K562 treated with DMSO at 1 percent for 4 hours (cell line): Measurements from ENCODE around the gene PDZD4. TPM values are rescaled to one million over a fixed set of nuclear protein-coding genes. Genes with fewer than 3 reads are reported as not detected.

Source experiments
- total RNA-seq: library from RNA; unstranded; fragments of 300-600 nt; gene quantifications from 2 replicates; pipeline ENCODE4 v1.2.3, GENCODE V29; 2022; ENCODE audit not compliant: insufficient read depth

The PDZD4 gene, protein sequence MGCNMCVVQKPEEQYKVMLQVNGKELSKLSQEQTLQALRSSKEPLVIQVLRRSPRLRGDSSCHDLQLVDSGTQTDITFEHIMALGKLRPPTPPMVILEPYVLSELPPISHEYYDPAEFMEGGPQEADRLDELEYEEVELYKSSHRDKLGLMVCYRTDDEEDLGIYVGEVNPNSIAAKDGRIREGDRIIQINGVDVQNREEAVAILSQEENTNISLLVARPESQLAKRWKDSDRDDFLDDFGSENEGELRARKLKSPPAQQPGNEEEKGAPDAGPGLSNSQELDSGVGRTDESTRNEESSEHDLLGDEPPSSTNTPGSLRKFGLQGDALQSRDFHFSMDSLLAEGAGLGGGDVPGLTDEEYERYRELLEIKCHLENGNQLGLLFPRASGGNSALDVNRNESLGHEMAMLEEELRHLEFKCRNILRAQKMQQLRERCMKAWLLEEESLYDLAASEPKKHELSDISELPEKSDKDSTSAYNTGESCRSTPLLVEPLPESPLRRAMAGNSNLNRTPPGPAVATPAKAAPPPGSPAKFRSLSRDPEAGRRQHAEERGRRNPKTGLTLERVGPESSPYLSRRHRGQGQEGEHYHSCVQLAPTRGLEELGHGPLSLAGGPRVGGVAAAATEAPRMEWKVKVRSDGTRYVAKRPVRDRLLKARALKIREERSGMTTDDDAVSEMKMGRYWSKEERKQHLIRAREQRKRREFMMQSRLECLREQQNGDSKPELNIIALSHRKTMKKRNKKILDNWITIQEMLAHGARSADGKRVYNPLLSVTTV
- total RNA-seq = not detected in 2 replicates

DNA sequence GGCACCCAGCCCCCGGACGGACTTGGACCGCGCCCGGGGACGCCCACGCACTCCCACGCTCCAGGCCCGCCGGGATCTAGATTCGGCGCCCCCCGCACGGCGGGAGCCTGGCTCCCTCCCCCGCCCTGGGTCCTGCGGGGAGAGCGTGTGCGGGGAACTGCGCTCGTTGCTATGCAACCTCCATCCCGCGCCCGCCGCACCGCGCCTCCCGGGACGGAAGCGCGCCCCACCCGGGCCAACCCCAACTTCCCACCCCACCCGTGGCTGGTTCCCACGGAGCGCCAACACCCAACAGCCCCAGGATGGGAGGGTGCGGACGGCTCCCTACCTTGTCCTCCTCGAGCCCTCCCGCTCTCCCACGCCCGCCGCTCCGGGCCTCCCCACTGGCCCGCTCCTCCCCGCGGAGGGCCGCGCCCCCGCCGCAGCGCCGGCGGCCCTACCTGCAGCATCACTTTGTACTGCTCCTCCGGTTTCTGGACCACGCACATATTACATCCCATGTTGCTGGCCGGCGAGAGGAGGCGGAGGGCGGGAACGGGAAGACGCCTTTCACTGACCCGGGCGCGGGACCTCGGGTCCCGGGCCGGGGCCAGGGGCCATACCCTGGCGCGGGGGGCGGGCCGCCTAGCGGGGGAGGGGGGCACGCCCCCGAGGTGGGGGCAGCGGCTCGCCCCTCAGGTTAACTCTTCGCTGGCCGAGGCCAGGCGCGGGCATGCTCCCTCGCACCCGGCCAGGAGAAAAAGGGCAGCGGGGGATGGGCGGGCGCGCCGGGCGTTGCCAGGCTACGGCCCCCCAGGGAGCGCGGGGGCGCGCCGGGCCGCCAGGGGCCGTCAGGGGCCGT lies at the start of gene PDZD4:
PDZD4 (minus strand) TSS at position 746 of the 841 bp plus-strand sequence; CDS start at position 500, 246 bp downstream.

DNA sequence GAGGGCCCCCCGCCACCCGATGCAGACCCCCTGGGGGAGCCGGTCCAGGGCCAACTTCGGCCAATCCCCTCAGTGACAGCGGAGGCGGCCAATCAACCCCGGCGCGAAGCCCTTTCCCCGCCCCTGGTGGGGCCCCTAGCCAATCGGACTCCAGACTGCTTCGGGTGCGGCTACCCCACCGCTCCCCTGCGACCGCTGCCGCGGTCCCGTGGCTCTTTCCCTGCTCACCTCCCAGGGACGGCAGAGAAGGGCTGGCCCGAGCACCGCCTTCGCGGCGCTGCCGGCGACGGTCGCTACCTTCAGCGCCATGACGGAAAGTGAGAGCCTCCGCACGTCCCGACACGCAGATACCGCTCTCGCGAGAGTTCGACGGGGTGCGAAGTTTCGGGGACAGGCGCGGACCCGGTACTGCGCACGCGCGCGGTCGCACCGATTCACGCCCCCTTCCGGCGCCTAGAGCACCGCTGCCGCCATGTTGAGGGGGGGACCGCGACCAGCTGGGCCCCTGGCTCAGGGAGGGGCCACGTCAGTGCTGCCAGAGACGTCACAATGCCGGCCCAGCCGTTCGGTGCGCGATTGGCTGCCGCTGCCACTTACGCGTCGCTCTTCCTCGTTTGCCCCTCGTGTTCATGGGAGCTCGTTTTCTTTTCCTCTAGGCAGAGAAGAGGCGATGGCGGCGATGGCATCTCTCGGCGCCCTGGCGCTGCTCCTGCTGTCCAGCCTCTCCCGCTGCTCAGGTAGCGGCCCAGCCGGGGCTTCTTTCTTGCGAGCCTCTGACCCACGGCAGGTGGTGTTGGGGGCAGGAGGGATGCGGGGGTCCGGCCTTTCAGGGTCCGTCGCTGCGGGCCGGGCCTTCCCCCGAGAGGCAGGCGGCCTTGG lies 36.1 kb downstream of the PDZD4 start, which contains the start of the genes IDH3G and SSR4:
IDH3G (minus strand) TSS at position 358 of the 879 bp plus-strand sequence; CDS start at position 309, 49 bp downstream.
SSR4 (plus strand) TSS at position 651 of the 879 bp plus-strand sequence; CDS start at position 671, 20 bp downstream.

DNA sequence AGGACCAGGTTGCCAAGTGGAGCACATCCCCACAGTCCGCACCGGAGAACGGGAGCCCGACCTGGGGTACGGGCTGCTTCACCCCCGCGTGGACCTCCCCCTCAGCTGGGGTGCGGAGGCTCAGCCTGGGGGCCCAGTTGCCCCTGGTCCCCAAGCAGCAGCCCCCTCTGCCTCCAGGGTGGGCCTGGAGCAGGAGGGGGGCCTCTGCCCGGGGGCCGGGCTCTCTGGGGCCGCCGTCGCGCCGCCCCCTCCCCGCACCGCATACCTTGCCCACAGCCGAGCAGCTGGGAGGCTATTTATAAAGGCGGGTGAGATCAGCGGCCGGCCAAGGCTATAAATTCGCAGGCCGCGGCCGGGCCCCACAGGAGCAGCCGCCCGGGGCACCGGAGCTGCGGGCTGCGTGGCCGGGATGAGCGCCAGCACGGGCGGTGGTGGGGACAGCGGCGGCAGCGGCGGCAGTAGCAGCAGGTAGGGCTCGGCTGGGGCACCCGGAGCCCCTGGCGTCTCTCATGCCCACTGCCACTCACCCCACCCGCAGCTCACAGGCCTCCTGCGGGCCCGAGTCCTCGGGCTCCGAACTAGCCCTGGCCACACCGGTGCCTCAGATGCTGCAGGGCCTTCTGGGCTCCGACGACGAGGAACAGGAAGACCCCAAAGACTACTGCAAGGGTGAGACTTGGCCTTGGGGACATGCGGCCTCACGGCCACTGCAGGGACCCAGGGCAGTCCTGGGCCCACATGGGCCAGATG lies 49.5 kb downstream of the PDZD4 start, which contains the start of gene SRPK3:
SRPK3 (plus strand) TSS at position 364 of the 750 bp plus-strand sequence; CDS start at position 410, 46 bp downstream.

DNA sequence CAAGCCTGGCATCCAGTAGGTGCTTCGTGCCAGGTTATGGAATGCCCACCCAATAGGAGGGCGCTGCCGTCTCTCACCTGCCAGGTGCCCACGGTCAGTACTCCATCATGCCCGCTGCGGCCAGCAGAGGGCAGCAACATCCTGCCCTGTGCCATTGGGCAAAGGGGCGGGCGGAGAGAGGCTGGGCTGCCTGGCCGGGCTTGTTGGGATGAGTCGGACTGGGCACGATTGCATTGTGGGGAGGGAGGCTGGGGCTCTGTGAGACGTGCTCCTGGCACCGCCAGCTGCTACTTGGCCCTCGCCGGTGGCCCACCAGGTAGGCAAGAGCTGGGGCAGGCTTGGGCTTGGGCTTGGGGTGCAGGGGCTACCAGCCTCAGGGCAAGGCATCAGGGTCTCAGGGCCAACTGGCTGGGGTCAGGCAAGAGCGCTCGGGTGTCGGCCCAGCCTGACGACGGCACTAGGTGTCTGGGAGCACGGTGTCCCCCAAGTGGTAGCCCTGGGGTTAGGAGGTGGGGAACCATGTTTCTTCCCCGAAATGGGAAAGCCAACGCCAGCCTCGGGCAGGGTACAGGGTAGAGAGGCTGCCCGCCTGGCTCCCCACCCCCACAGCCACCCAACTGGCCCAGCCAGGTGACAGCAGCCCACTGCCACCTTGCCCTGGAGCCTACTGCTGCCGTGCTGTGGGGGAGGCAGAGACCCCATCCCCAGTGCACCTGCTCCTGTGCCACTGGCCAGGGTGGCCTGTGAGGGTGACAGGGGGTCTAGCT lies 66.2 kb downstream of the PDZD4 start, which contains the start of gene PLXNB3:
PLXNB3 (plus strand) TSS at position 261 of the 767 bp plus-strand sequence. CDS start 1,287 bp downstream, outside the sequence.

Other genes with a start within 250 kb of the PDZD4 start
- gene CCNQ, start 231.4 kb downstream of the PDZD4 start, total RNA-seq = 38.9 and 42.8 TPM in 2 replicates
- gene DUSP9, start 183.3 kb downstream of the PDZD4 start, total RNA-seq = 2.4 and 4.0 TPM in 2 replicates
- gene PNCK, start 156.7 kb downstream of the PDZD4 start, total RNA-seq = 1.6 and 2.5 TPM in 2 replicates
- gene SLC6A8, start 142.6 kb downstream of the PDZD4 start, total RNA-seq = 27.8 and 36.7 TPM in 2 replicates
- gene BCAP31, start 106.2 kb downstream of the PDZD4 start, total RNA-seq = 199 and 219 TPM in 2 replicates
- 21.7 and 26.7 TPM in 2 replicates for gene ABCD1, start 105.7 kb downstream of the PDZD4 start, total RNA-seq
- 0.46 and 1.1 TPM in 2 replicates for gene PLXNB3, start 66.3 kb downstream of the PDZD4 start, total RNA-seq
- gene SRPK3, start 49.5 kb downstream of the PDZD4 start, total RNA-seq = not detected in 2 replicates
- gene IDH3G, start 36.2 kb downstream of the PDZD4 start, total RNA-seq = 78.4 and 81.7 TPM in 2 replicates
- 768 and 792 TPM in 2 replicates for gene SSR4, start 35.9 kb downstream of the PDZD4 start, total RNA-seq
- 1.4 TPM in 1 of 2 replicates, not detected in the other for gene L1CAM, start 55.6 kb upstream of the PDZD4 start, total RNA-seq
- gene AVPR2, start 74.1 kb upstream of the PDZD4 start, total RNA-seq = 1.2 TPM in 1 of 2 replicates, not detected in the other
- 149 and 176 TPM in 2 replicates for gene ARHGAP4, start 95.7 kb upstream of the PDZD4 start, total RNA-seq
- 124 and 134 TPM in 2 replicates for gene NAA10, start 104.5 kb upstream of the PDZD4 start, total RNA-seq
- 46.8 and 64.1 TPM in 2 replicates for gene RENBP, start 114.1 kb upstream of the PDZD4 start, total RNA-seq
- 42.3 and 61.1 TPM in 2 replicates for gene HCFC1, start 141.3 kb upstream of the PDZD4 start, total RNA-seq
- 9.9 and 12.7 TPM in 2 replicates for gene TMEM187, start 142.2 kb upstream of the PDZD4 start, total RNA-seq
- gene IRAK1, start 189.4 kb upstream of the PDZD4 start, total RNA-seq = 197 and 199 TPM in 2 replicates